ENCODE measurements around the gene FOXO4.

Gene FOXO4

GRCh38 chrX:71143508-71143907 lies 47.9 kb downstream of the FOXO4 start:
- no peak for DNase-seq (ENCODE audit: low read depth)

- DNase-seq (ENCODE audit: low read depth): no peak
Measured at GRCh38 chrX:71144651-71145050, 49.0 kb downstream of the FOXO4 start, which contains the start of gene NLGN3. Gene NLGN3, plus strand, starts transcription at chrX:71144841. Its CDS starts 2,909 bp downstream, at chrX:71147750.

GRCh38 chrX:71147496-71148277 lies 52.0 kb downstream of the FOXO4 start:
- DNase-seq (ENCODE audit: low read depth): no peak

DNA sequence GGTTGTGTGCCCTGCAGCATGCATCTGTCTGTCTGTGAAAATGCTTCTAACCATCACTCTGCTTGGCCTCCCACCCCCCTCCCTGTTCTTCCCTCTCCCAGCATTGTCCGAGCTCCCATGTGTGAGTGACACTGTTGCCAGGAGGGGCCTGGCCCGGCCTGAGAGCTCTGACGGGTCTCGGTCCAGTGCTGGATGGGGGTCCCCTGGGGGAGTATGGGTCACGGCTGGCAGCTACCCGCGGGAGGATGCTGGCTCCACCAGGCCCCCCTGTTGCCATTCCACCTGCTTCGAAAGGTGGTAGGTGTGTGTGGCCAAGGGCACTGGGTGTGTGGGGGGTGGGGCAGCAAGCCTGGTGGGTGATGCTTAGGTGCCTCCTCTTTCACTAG lies 52.6 kb downstream of the FOXO4 start:
- DNase-seq (ENCODE audit: low read depth): no peak

GRCh38 chrX:71151366-71151765 lies 55.7 kb downstream of the FOXO4 start:
- no peak for DNase-seq (ENCODE audit: low read depth)
